HepG2 (cell line): ENCODE measurements around the gene CCDC122. TPM values are rescaled to one million over a fixed set of nuclear protein-coding genes. Genes with fewer than 3 reads are reported as not detected.

Experiments
- ATAC-seq: fragments of 200-7000 bp; cut with Tn5 transposase; 3 replicates; pipeline ENCODE4 v1.9.1; 2020; ENCODE audit warnings: mild to moderate bottlenecking, moderate library complexity
- BruUV-seq: library from RNA; stranded (reverse); fragments of 400-500 nt; replicated peaks from 2 replicates; lab custom pipeline; 2021; lab: Mats Ljungman, UMichigan
- CTCF ChIA-PET: fragments of 300-600 bp; formaldehyde crosslinking; extraction: SDS; loops from one replicate; lab custom pipeline; 2021; ENCODE audit warnings: low total read pairs, inconsistent platforms, low intra/inter-chr PET ratio; lab: Yijun Ruan, JAX
- POLR2A ChIA-PET: fragments of 350-600 bp; sonication (Branson Sonifier 250); formaldehyde crosslinking; loops from one replicate; lab custom pipeline; 2020; ENCODE audit warnings: antibody characterized with exemption, inconsistent platforms; lab: Yijun Ruan, JAX
- DNase-seq: peaks from one replicate; pipeline ENCODE4 v3.0.0-alpha.2; 2015; ENCODE audit warnings: low spot score
- FAIRE-seq: peaks from 3 replicates; lab custom pipeline; 2011; peaks lifted over from hg19 to GRCh38; lab: Jason Lieb, UNC
- H2AFZ ChIP-seq: one replicate; pipeline ENCODE4 v1.6.1; 2011; ENCODE audit warnings: low read length, inconsistent platforms
- H3K27ac ChIP-seq: fragments of 300-600 bp; 3 replicates; pipeline ENCODE4 v1.8.0; 2011; ENCODE audit warnings: mixed run types, mild to moderate bottlenecking, mixed read lengths, low read length, inconsistent platforms; ENCODE audit not compliant: insufficient read depth; ENCODE audit errors: extremely low read length
- H3K27me3 ChIP-seq, 2 experiments: fragments of 200-600 bp in 1 of 2; 2 replicates in 1 of 2; 3 replicates in 1 of 2; pipeline versions ENCODE4 v1.6.0 to v1.8.0; 2011; ENCODE audit warnings: low read length in 2 of 2, mild to moderate bottlenecking in 2 of 2, moderate library complexity in 2 of 2, inconsistent platforms in 1 of 2; ENCODE audit not compliant: insufficient read depth in 2 of 2, control insufficient read depth in 1 of 2
- H3K36me3 ChIP-seq, 2 experiments: fragments of 200-600 bp in 1 of 2; replicated peaks in 1 of 2; 2 replicates in 1 of 2; 3 replicates in 1 of 2; pipeline versions ENCODE4 v1.5.1 to v1.8.0; 2011; ENCODE audit warnings: low read length in 2 of 2, inconsistent platforms in 1 of 2; ENCODE audit not compliant: insufficient read depth in 2 of 2, control insufficient read depth in 1 of 2
- H3K4me1 ChIP-seq: 2 replicates; pipeline ENCODE4 v1.5.1; 2012; ENCODE audit warnings: low read length, inconsistent platforms; ENCODE audit not compliant: insufficient read depth
- H3K4me2 ChIP-seq: 2 replicates; pipeline ENCODE4 v1.6.0; 2011; ENCODE audit warnings: low read depth, low read length, inconsistent platforms
- H3K4me3 ChIP-seq, 3 experiments: fragments of 200-600 bp in 1 of 3; sonication (generic), shearing (Covaris generic) in 1 of 3; replicated peaks in 1 of 3; 2 replicates each; pipeline ENCODE4 v1.5.1; 2011 to 2016; ENCODE audit warnings: low read length in 3 of 3, inconsistent platforms in 2 of 3, low read depth in 2 of 3, mild to moderate bottlenecking in 2 of 3, control low read depth in 1 of 3, mixed read lengths in 1 of 3; ENCODE audit not compliant: insufficient read depth in 1 of 3
- H3K79me2 ChIP-seq: one replicate; pipeline ENCODE4 v1.6.1; 2011; ENCODE audit warnings: low read length, inconsistent platforms; ENCODE audit not compliant: insufficient read depth
- H3K9ac ChIP-seq: 2 replicates; pipeline ENCODE4 v1.6.0; 2011; ENCODE audit warnings: mild to moderate bottlenecking, low read depth, low read length, inconsistent platforms; ENCODE audit not compliant: insufficient read depth
- H3K9me3 ChIP-seq: 2 replicates; pipeline ENCODE4 v1.5.1; 2012; ENCODE audit warnings: mild to moderate bottlenecking, low read length
- H4K20me1 ChIP-seq: 2 replicates; pipeline ENCODE4 v1.6.0; 2011; ENCODE audit warnings: inconsistent platforms, mild to moderate bottlenecking, low read length, moderate library complexity; ENCODE audit not compliant: insufficient read depth
- AFF4 ChIP-seq: sonication (generic); formaldehyde crosslinking; IDR thresholded peaks from 2 replicates; pipeline ENCODE4 v1.4.0; 2020; ENCODE audit warnings: missing genetic modification reagents
- BORCS8-MEF2B ChIP-seq: sonication (generic); formaldehyde crosslinking; IDR thresholded peaks from 2 replicates; pipeline ENCODE4 v1.8.0; 2022; ENCODE audit warnings: mild to moderate bottlenecking, missing genetic modification reagents
- ELF1 ChIP-seq: sonication (generic); formaldehyde crosslinking; IDR thresholded peaks from 2 replicates; pipeline ENCODE4 v1.4.0; 2020; ENCODE audit warnings: missing genetic modification reagents
- HNRNPH1 ChIP-seq: fragments of 200-400 bp; formaldehyde crosslinking; optimal IDR thresholded peaks from 2 replicates; pipeline ENCODE3; 2017; ENCODE audit warnings: mild to moderate bottlenecking, low read depth, low read length
- IRF1 ChIP-seq: sonication (generic); formaldehyde crosslinking; IDR thresholded peaks from 2 replicates; pipeline ENCODE4 v1.4.0; 2020; ENCODE audit warnings: low read depth, mild to moderate bottlenecking, missing genetic modification reagents
- KLF13 ChIP-seq: sonication (generic); formaldehyde crosslinking; IDR thresholded peaks from 2 replicates; pipeline ENCODE4 v1.4.0; 2020; ENCODE audit warnings: mild to moderate bottlenecking, missing genetic modification reagents
- MAFG ChIP-seq: sonication (generic); formaldehyde crosslinking; IDR thresholded peaks from 2 replicates; pipeline ENCODE4 v1.5.1; 2020; ENCODE audit warnings: mild to moderate bottlenecking, missing genetic modification reagents
- SPEN ChIP-seq: sonication (generic); formaldehyde crosslinking; IDR thresholded peaks from 2 replicates; pipeline ENCODE4 v1.5.1; 2020; ENCODE audit warnings: low read depth, mild to moderate bottlenecking, missing genetic modification reagents
- TFDP2 ChIP-seq: sonication (generic); formaldehyde crosslinking; IDR thresholded peaks from 2 replicates; pipeline ENCODE4 v1.4.0; 2020; ENCODE audit warnings: missing genetic modification reagents
- ZBTB10 ChIP-seq: sonication (generic); formaldehyde crosslinking; IDR thresholded peaks from 2 replicates; pipeline ENCODE4 v1.4.0; 2020; ENCODE audit warnings: missing genetic modification reagents, borderline replicate concordance
- ZFP36L2 ChIP-seq: sonication (generic); formaldehyde crosslinking; IDR thresholded peaks from 2 replicates; pipeline ENCODE4 v1.4.0; 2020; ENCODE audit warnings: missing genetic modification reagents
- ZFP82 ChIP-seq: sonication (generic); formaldehyde crosslinking; IDR thresholded peaks from 2 replicates; pipeline ENCODE4 v1.5.1; 2020; ENCODE audit warnings: mild to moderate bottlenecking, missing genetic modification reagents, borderline replicate concordance
- ZKSCAN5 ChIP-seq: sonication (generic); formaldehyde crosslinking; IDR thresholded peaks from 2 replicates; pipeline ENCODE4 v1.5.1; 2020; ENCODE audit warnings: mild to moderate bottlenecking, missing genetic modification reagents
- ZNF282 ChIP-seq: fragments of 450-650 bp; IDR thresholded peaks from 2 replicates; pipeline ENCODE4 v1.6.1; 2018; ENCODE audit not compliant: partially characterized antibody
- ZNF570 ChIP-seq: sonication (generic); formaldehyde crosslinking; IDR thresholded peaks from 2 replicates; pipeline ENCODE4 v1.4.0; 2020; ENCODE audit warnings: mild to moderate bottlenecking, missing genetic modification reagents, borderline replicate concordance
- ZNF703 ChIP-seq: sonication (generic); formaldehyde crosslinking; IDR thresholded peaks from 2 replicates; pipeline ENCODE4 v1.5.1; 2020; ENCODE audit warnings: missing genetic modification reagents, mild to moderate bottlenecking, moderate library complexity, borderline replicate concordance
- ZNF724P ChIP-seq: sonication (generic); formaldehyde crosslinking; IDR thresholded peaks from 2 replicates; pipeline ENCODE4 v1.8.0; 2022; ENCODE audit warnings: missing genetic modification reagents, borderline replicate concordance
- ZNF839 ChIP-seq: sonication (generic); formaldehyde crosslinking; IDR thresholded peaks from 2 replicates; pipeline ENCODE4 v1.4.0; 2020; ENCODE audit warnings: missing genetic modification reagents, mild to moderate bottlenecking, borderline replicate concordance
- WGBS: methylation state at CpG from one replicate; pipeline ENCODE4 v1.1.6; 2017; ENCODE audit warnings: low lambda C conversion rate; 5-methylcytosine and 5-hydroxymethylcytosine counted together
- in situ Hi-C: cut with HindIII; loops from 2 replicates; pipeline ENCODE4 v1.10.0; 2017; ENCODE audit warnings: low pct_unique_long_range_greater_than_20kb; ENCODE audit not compliant: extremely low pct_ligation_motif_present
- intact Hi-C: fragments of 100-400 bp; cut with micrococcal nuclease; formaldehyde crosslinking; loops from one replicate; pipeline ENCODE4 v1.10.0; 2022; ENCODE audit not compliant: unreplicated experiment
- polyA plus RNA-seq, 8 experiments: library from polyadenylated mRNA; depleted of rRNA in 3 of 8; stranded (reverse) in 7 of 8; unstranded in 1 of 8; fragments of >200 nt; fragmentation: Illumina TruSeq in 4 of 8; extraction: Trizol in 4 of 8; gene quantifications; 2 replicates each; pipeline versions ENCODE4 v1.2.1 to v1.2.3, GENCODE V29; 2011 to 2016; ENCODE audit warnings: low read depth in 4 of 8, missing spikeins in 1 of 8, mixed read lengths in 1 of 8; ENCODE audit not compliant: insufficient read depth in 1 of 8
- total RNA-seq, 5 experiments: library from RNA; depleted of rRNA; stranded (reverse); fragments of >200 nt; fragmentation: Illumina TruSeq; extraction: Trizol; gene quantifications; 2 replicates each; pipeline ENCODE4 v1.2.3, GENCODE V29; 2016; ENCODE audit warnings: low read depth in 1 of 5

CCDC122 gene
- total and polyA plus RNA-seq, 2 of the 13 experiments (the other 11 are each of a cell fraction or from before 2014, with no cell fraction given) = 0.32 to 3.5 TPM

- Histone ChIP-seq H3K79me2 (no peaks in the 10 kb centered on the region), H3K27me3 (no peaks in the 10 kb centered on the region; a peak in 1 of 5 replicates), H3K4me2 (no peak overlapping the region), H3K27ac (no peak overlapping the region), H3K36me3 (no peaks in the 10 kb centered on the region), H3K4me3 (no peak overlapping the region), H3K4me1 (no peaks in the 10 kb centered on the region), H3K9ac (no peak overlapping the region), H2AFZ (no peak overlapping the region), H4K20me1 (no peaks in the 10 kb centered on the region), H3K9me3 (no peaks in the 10 kb centered on the region)
- no TSS peak for BruUV-seq
- in situ Hi-C loops = no loop called here
- CTCF ChIA-PET = no interaction called here
- intact Hi-C loops = no loop called here
- FAIRE-seq = no peak
- ATAC-seq = no peak
- POLR2A ChIA-PET = no interaction called here
- WGBS = 73% methylated on average over 1 of the region's 1 CpG
- DNase-seq = no peak
- TF ChIP-seq ZKSCAN5 (no peak), ZNF839 (CRISPR knock-in tag) (no peak), ZBTB10 (CRISPR knock-in tag) (no peak), SPEN (CRISPR knock-in tag) (no peak), ZFP36L2 (CRISPR knock-in tag) (no peak), ZNF282 (no peak), IRF1 (no peak), HNRNPH1 (no peak), ZNF570 (CRISPR knock-in tag) (no peak), ZFP82 (CRISPR knock-in tag) (no peak), AFF4 (no peak), TFDP2 (CRISPR knock-in tag) (no peak), BORCS8-MEF2B (CRISPR knock-in tag) (no peak), ELF1 (CRISPR knock-in tag) (no peak), ZNF724P (CRISPR knock-in tag) (no peak), ZNF703 (no peak), MAFG (CRISPR knock-in tag) (no peak), KLF13 (CRISPR knock-in tag) (no peak)
Measured at GRCh38 chr13:43861863-43862262, 17.7 kb downstream of the CCDC122 start.
